CD4-positive, alpha-beta T cell (primary cell): ENCODE results near the gene MPG. TPM values are rescaled to one million over a fixed set of nuclear protein-coding genes. Genes with fewer than 3 reads are reported as not detected.

ENCODE experiments used
- ATAC-seq: fragments of 200-7000 bp; cut with Tn5 transposase; one replicate; pipeline ENCODE4 v1.10.0; 2022; ENCODE audit warnings: mild to moderate bottlenecking; ENCODE audit not compliant: poor library complexity
- CTCF ChIA-PET: fragments of 350-600 bp; sonication (Branson Sonifier 250); formaldehyde crosslinking; loops from one replicate; lab custom pipeline; 2021; ENCODE audit warnings: antibody characterized with exemption, inconsistent platforms; lab: Charles Lee
- POLR2A ChIA-PET: fragments of 350-600 bp; sonication (Branson Sonifier 250); formaldehyde crosslinking; loops from one replicate; lab custom pipeline; 2021; ENCODE audit warnings: antibody characterized with exemption, inconsistent platforms; lab: Charles Lee
- DNase-seq, 14 experiments: peaks; one replicate each; pipeline ENCODE4 v3.0.0-alpha.2; 2013 to 2020; ENCODE audit warnings: mixed read lengths in 2 of 14
- H3K27ac ChIP-seq, 2 donors: one replicate each; pipeline versions ENCODE4 v1.5.1 to v1.7.0; 2013; ENCODE audit warnings: low read length in 2 of 2, low read depth in 1 of 2, mild to moderate bottlenecking in 1 of 2
- H3K27me3 ChIP-seq, 2 experiments: 1 replicate in 1 of 2; 2 replicates in 1 of 2; pipeline versions ENCODE4 v1.6.1 to v1.7.0; 2013; ENCODE audit warnings: low read length in 2 of 2, control low read depth in 1 of 2, mild to moderate bottlenecking in 1 of 2, moderate library complexity in 1 of 2; ENCODE audit not compliant: insufficient read depth in 2 of 2, control insufficient read depth in 1 of 2
- H3K36me3 ChIP-seq: one replicate; pipeline ENCODE4 v1.6.1; 2013; ENCODE audit warnings: low read length, control low read depth; ENCODE audit not compliant: insufficient read depth
- H3K4me1 ChIP-seq: one replicate; pipeline ENCODE4 v1.6.1; 2013; ENCODE audit warnings: low read length, control low read depth; ENCODE audit not compliant: insufficient read depth
- H3K4me3 ChIP-seq: one replicate; pipeline ENCODE4 v1.5.1; 2013; ENCODE audit warnings: mild to moderate bottlenecking, low read length, moderate library complexity
- H3K9me3 ChIP-seq, 2 experiments: 1 replicate in 1 of 2; 2 replicates in 1 of 2; pipeline versions ENCODE4 v1.6.1 to v1.7.0; 2013; ENCODE audit warnings: low read length in 2 of 2, mild to moderate bottlenecking in 2 of 2, control low read depth in 1 of 2, moderate library complexity in 1 of 2; ENCODE audit not compliant: control insufficient read depth in 1 of 2, insufficient read depth in 1 of 2
- H3K27ac Mint-ChIP-seq: one replicate; pipeline ENCODE4 v1.8.0; 2020; ENCODE audit warnings: mixed read lengths
- H3K27me3 Mint-ChIP-seq: one replicate; pipeline ENCODE4 v1.8.0; 2021; ENCODE audit warnings: mixed read lengths
- H3K36me3 Mint-ChIP-seq: one replicate; pipeline ENCODE4 v1.8.0; 2021; ENCODE audit warnings: low read depth, mixed read lengths
- H3K4me1 Mint-ChIP-seq: one replicate; pipeline ENCODE4 v1.8.0; 2021; ENCODE audit warnings: low read depth, mixed read lengths
- H3K4me3 Mint-ChIP-seq: one replicate; pipeline ENCODE4 v1.8.0; 2020; ENCODE audit warnings: mild to moderate bottlenecking, mixed read lengths
- H3K9me3 Mint-ChIP-seq: one replicate; pipeline ENCODE4 v1.8.0; 2020; ENCODE audit warnings: mixed read lengths
- CTCF ChIP-seq: fragments of 200-600 bp; IDR thresholded peaks from one replicate; pipeline ENCODE4 v1.8.0; 2022; ENCODE audit warnings: antibody characterized with exemption, mild to moderate bottlenecking
- intact Hi-C, 2 experiments: fragments of 100-400 bp; cut with DNase I in 1 of 2; cut with micrococcal nuclease in 1 of 2; formaldehyde crosslinking; loops; one replicate each; pipeline versions ENCODE4 v1.15.1 to v1.9.0; 2023 to 2025; cut with DNase I, micrococcal nuclease
- total RNA-seq, 174 experiments: library from RNA in 2 of 174; stranded (reverse) in 2 of 174; gene quantifications; one replicate each; pipeline ENCODE4 v1.2.3 and lab custom pipeline; 2021 to 2026

MPG gene
- total RNA-seq, 2 experiments from 2014 or later: 14.1 to 17.1 TPM

- ATAC-seq: no peak
- POLR2A ChIA-PET: no interaction called here
- H3K9me3 Mint-ChIP-seq: no peaks in the 10 kb centered on the region
- no peak for DNase-seq
- peaks cover 56% of the 10 kb centered on the region for H3K27me3 Mint-ChIP-seq
- Histone ChIP-seq H3K9me3 (peaks cover 0 to 12% of the 10 kb centered on the region in 2 experiments), H3K27ac (no peak overlapping the region), H3K36me3 (no peaks in the 10 kb centered on the region), H3K4me1 (peaks cover 15% of the 10 kb centered on the region), H3K27me3 (peaks cover 24 to 39% of the 10 kb centered on the region in 2 experiments), H3K4me3 (no peak overlapping the region)
- peaks cover 13% of the 10 kb centered on the region for H3K4me1 Mint-ChIP-seq
- H3K36me3 Mint-ChIP-seq: no peaks in the 10 kb centered on the region
- intact Hi-C loops: no loop called here
- H3K4me3 Mint-ChIP-seq: no peak overlapping the region
- CTCF ChIA-PET: no interaction called here
- TF ChIP-seq CTCF: no peak
- no peak overlapping the region for H3K27ac Mint-ChIP-seq
Measured at GRCh38 chr16:71210-71539, 6.8 kb upstream of the MPG start.

- ChIA-PET CTCF (interaction anchor here (1.7 kb wide), 1 partner anchor 25 kb away, joined by 11 read pairs; no protein-coding TSS in a partner anchor), POLR2A (no interaction called here)
- intact Hi-C loops: no loop called here
- Histone ChIP-seq H3K9me3 (peaks cover 0 to 12% of the 10 kb centered on the region in 2 experiments), H3K4me3 (no peak overlapping the region), H3K27me3 (peaks cover 20 to 39% of the 10 kb centered on the region in 2 experiments), H3K4me1 (peaks cover 21% of the 10 kb centered on the region), H3K27ac (no peak overlapping the region), H3K36me3 (no peaks in the 10 kb centered on the region)
- no peak overlapping the region for H3K27ac Mint-ChIP-seq
- H3K4me3 Mint-ChIP-seq: no peak overlapping the region
- peaks cover 56% of the 10 kb centered on the region for H3K27me3 Mint-ChIP-seq
- no peaks in the 10 kb centered on the region for H3K36me3 Mint-ChIP-seq
- no peak for TF ChIP-seq CTCF
- DNase-seq: no peak
- no peak for ATAC-seq
- no peaks in the 10 kb centered on the region for H3K9me3 Mint-ChIP-seq
- peaks cover 19% of the 10 kb centered on the region for H3K4me1 Mint-ChIP-seq
Measured at GRCh38 chr16:71540-72401, 6.3 kb upstream of the MPG start.

GRCh38 chr16:72561-73548 lies 5.2 kb upstream of the MPG start, which contains the start of gene RHBDF1:
TSS of gene RHBDF1 (minus strand) at chr16:72631. CDS start at chr16:65015, 7,616 bp downstream.
- ChIA-PET CTCF (interaction anchor here (1.7 kb wide), 1 partner anchor 24 kb away, joined by 11 read pairs; no protein-coding TSS in a partner anchor), POLR2A (no interaction called here)
- Histone ChIP-seq H3K4me1 (peaks cover 31% of the 10 kb centered on the region), H3K4me3 (no peak within 1 kb of the TSS), H3K36me3 (no peaks in the 10 kb centered on the region), H3K27ac (no peak within 1 kb of the TSS), H3K27me3 (peaks cover 19 to 39% of the 10 kb centered on the region in 2 experiments), H3K9me3 (peaks cover 0 to 12% of the 10 kb centered on the region in 2 experiments)
- H3K4me3 Mint-ChIP-seq: peak within 1 kb of the TSS; percentile 36
- peak in 1 of 14 experiments; percentile 37 for DNase-seq
- H3K36me3 Mint-ChIP-seq: no peaks in the 10 kb centered on the region
- H3K27ac Mint-ChIP-seq: no peak within 1 kb of the TSS
- H3K27me3 Mint-ChIP-seq: peaks cover 52% of the 10 kb centered on the region
- no peak for TF ChIP-seq CTCF
- intact Hi-C loops: no loop called here
- no peak for ATAC-seq
- peaks cover 26% of the 10 kb centered on the region for H3K4me1 Mint-ChIP-seq
- H3K9me3 Mint-ChIP-seq: no peaks in the 10 kb centered on the region
